Large intestine (tissue), 3 donors: ENCODE data around the gene PCGF3. TPM values are rescaled to one million over a fixed set of nuclear protein-coding genes. Genes with fewer than 3 reads are reported as not detected.

ENCODE experiments used
- DNase-seq, 2 donors: peaks; one replicate each; pipeline versions ENCODE4 v3.0.0 to v3.0.0-alpha.2; 2013
- H3K27ac ChIP-seq: one replicate; pipeline ENCODE4 v1.5.1; 2013; ENCODE audit warnings: low read length
- H3K27me3 ChIP-seq: 2 replicates; pipeline ENCODE4 v1.6.1; 2013; ENCODE audit warnings: low read length; ENCODE audit not compliant: control insufficient read depth, insufficient read depth
- H3K36me3 ChIP-seq: 2 replicates; pipeline ENCODE4 v1.6.1; 2013; ENCODE audit warnings: low read length; ENCODE audit not compliant: control insufficient read depth, insufficient read depth
- H3K4me1 ChIP-seq: one replicate; pipeline ENCODE4 v1.6.1; 2013; ENCODE audit warnings: low read length; ENCODE audit not compliant: control insufficient read depth, insufficient read depth
- H3K4me3 ChIP-seq: one replicate; pipeline ENCODE4 v1.5.1; 2013; ENCODE audit warnings: low read length
- H3K9me3 ChIP-seq: one replicate; pipeline ENCODE4 v1.6.1; 2013; ENCODE audit warnings: mild to moderate bottlenecking, low read depth, low read length, moderate library complexity; ENCODE audit not compliant: control insufficient read depth
- WGBS: methylation state at CpG from one replicate; pipeline ENCODE4 v1.1.5; 2013; ENCODE audit warnings: low lambda C conversion rate; ENCODE audit not compliant: insufficient coverage; 5-methylcytosine and 5-hydroxymethylcytosine counted together
- polyA plus RNA-seq: library from polyadenylated mRNA; unstranded; fragments of 120-200 nt; gene quantifications from one replicate; pipeline ENCODE4 v1.2.1, GENCODE V29; 2013

PCGF3 gene
- polyA plus RNA-seq, 1 donor = 78.0 TPM

DNA sequence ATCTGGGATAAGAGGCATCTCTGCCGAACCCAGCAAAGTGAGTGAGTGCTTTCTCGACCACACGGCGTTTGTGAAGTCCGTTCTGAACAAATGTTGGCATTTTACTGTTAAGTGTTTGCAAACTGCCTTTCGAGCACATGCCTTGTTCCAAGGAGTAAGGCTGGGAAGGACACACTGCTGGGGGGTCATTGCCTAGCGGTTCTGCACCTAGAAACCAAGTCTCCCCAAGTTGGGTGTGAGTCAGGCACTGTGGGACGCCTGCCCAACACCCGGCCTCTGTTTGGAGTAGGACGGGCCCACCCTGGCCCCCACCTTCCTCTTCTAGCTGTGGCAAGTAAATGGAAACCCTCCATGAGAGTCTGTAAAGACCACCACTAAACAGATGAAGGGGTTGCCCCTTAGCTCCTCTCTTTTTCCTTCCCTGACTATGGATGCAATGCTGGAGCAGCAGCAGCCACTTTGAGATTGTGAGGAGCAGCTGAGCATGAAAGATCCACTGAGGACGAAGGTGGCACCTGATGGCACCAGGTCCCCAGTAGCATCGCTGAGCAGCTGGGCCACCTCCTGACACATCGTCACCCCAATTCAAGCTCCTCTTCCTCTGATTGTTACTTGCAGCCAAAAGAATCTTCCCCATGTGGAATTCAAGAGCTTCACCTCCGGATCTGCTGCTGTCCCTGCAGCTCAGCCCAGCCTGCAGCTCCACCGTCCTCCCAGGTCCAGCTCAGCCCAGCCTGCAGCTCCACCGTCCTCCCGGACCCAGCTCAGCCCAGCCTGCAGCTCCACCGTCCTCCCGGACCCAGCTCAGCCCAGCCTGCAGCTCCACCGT, 114.0 kb downstream of the PCGF3 start:
- H3K9me3 ChIP-seq = peaks cover 6% of the 10 kb centered on the region
- H3K4me3 ChIP-seq = no peak overlapping the region
- no peak for DNase-seq
- H3K27me3 ChIP-seq = peaks cover 33% of the 10 kb centered on the region
- H3K4me1 ChIP-seq = peaks cover 7% of the 10 kb centered on the region
- no peak overlapping the region for H3K27ac ChIP-seq
- no CpG with 5 or more reads among the region's 20 CpGs for WGBS
- H3K36me3 ChIP-seq = no peaks in the 10 kb centered on the region

Other genes starting within 250 kb of the PCGF3 start
- 35.3 TPM for gene ZNF721, start 206.7 kb upstream of the PCGF3 start, polyA plus RNA-seq
- 56.1 TPM for gene PIGG, start 206.6 kb upstream of the PCGF3 start, polyA plus RNA-seq
- 0.58 TPM for gene TMEM271, start 129.5 kb upstream of the PCGF3 start, polyA plus RNA-seq
- gene PDE6B, start 80.3 kb upstream of the PCGF3 start, polyA plus RNA-seq = 27.1 TPM
- 477 TPM for gene ATP5ME, start 31.6 kb upstream of the PCGF3 start, polyA plus RNA-seq
- gene MYL5, start 31.3 kb upstream of the PCGF3 start, polyA plus RNA-seq = 56.4 TPM
- 4.6 TPM for gene SLC49A3, start 16.7 kb upstream of the PCGF3 start, polyA plus RNA-seq
- gene CPLX1, start 120.3 kb downstream of the PCGF3 start, polyA plus RNA-seq = 2.8 TPM
- 96.1 TPM for gene GAK, start 226.5 kb downstream of the PCGF3 start, polyA plus RNA-seq
- 28.4 TPM for gene TMEM175, start 226.6 kb downstream of the PCGF3 start, polyA plus RNA-seq